HG03135 (cell line): ENCODE data around the gene RBM10.

ENCODE experiments used
- ATAC-seq: cut with Tn5 transposase; IDR thresholded peaks from one replicate; pipeline ENCODE4 v1.9.1; 2021; ENCODE audit warnings: mild to moderate bottlenecking, moderate library complexity; ENCODE audit not compliant: unreplicated experiment

Gene RBM10

GRCh38 chrX:47146936-47147859, 2.2 kb downstream of the RBM10 start:
- no peak for ATAC-seq

- ATAC-seq: no peak
These were observed 3.9 kb downstream of the RBM10 start for GRCh38 chrX:47148946-47149345.

- no peak for ATAC-seq
These were observed 6.4 kb downstream of the RBM10 start for GRCh38 chrX:47151435-47151834.

DNA sequence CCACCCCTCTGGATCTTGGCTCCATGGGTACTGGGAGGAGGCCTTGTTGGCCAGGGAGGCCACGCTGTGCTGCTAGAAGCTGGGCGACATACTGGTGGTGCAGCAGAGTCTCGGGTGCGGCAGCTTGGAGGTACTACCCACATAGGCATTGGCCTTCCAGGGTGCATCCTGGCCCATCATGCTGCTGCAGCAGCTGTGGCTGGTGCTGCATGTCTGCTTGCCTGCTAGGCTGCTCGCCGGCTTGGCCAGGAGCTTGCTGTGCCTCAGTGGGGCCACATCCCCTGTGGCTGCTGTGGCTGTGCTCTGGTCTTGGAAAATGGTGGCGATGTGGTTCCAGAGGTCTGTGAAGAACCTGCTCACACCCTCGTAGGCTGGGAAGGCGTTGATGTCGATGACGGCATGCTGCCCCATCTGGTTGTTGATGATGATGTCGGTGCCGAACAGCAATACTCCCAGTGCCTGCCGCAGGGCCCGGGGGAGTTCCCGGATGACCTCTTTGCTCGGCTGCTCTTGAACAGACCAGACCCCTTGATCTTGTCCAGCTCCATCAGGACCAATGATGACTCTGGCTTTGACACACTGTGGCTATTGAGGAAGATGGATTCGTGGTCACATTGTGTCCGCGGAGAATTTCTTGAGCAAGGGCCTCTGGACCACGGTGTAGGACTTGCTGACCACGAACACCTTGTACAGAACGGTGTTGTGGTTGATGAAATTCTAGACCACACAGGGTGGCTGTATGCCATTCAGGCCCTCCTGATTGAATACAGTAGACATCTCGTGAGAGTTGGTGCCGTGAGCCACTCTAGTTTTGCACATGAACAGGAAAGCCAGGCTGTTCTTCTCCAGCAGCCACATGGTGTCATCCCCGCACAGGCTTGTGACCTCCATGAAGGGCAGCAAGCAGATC, 11.8 kb downstream of the RBM10 start:
- ATAC-seq: no peak

- ATAC-seq: no peak
These were observed 13.1 kb downstream of the RBM10 start for GRCh38 chrX:47158131-47158530.

GRCh38 chrX:47158781-47159180, 13.8 kb downstream of the RBM10 start:
- no peak for ATAC-seq

DNA sequence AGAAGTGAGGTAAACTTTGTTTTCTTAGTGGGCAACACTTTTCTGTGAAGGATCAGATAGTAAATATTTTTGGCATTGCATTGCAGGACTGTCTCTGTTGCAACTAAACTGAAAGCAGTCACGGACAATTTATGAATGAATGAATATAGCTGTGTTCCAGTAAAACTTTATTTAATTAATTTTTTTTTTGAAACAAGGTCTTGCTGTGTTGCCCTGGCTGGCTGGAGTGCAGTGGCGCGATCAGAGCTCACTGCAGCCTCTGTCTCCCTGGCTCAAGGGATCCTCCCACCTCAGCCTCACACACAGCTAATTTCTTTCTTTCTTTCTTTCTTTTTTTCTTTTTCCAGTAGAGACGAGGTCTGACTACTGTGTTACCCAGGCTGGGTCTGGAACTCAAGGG, 15.8 kb downstream of the RBM10 start:
- ATAC-seq: no peak

DNA sequence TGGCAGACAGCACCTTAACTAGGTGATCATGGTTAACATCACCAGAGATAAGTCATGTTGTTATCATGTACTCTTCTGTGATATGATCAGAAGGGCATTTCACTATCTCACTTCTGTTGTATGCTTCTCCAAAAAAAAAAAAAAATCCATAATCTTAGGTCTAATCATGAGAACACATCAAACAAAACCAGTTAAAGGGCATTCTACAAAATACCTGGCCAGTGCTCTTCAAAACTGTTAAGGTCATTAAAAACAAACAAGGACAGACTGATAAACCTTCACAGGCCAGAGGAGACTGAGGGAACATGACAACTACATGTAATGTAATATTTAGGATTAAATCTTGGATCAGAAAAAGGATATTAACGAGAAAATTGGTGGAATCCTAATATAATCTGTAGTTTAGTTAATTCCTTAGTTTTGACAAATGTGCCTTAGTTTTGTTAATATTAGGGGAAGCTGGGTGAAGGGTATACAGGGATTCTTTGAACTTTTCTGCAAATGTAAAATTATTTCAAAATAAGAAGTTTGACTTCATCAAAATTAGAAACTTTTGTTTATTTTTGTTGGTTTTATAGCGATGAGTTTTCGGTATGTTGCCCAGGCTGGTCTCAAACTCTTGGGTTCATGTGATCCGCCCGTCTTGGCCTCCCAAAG, 18.0 kb downstream of the RBM10 start:
- no peak for ATAC-seq

DNA sequence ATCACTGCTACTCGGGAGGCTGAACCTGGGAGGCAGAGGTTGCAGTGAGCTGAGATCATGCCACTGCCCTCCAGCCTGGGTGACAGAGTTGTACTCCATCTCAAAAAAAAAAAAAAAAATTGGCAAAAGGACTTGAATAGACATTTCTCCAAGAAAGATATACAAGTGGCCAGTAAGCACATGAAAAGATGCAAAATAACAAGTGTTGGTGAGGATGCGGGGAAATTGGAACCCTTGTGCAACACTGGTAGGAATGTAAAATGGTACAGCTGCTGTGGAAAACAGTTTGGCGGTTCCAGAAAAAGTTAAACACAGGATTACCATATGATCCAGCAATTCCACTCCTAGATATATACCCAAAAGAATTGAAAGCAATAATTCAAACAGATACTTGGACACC, 19.4 kb downstream of the RBM10 start:
- ATAC-seq: no peak

- ATAC-seq: no peak
These were observed 21.1 kb downstream of the RBM10 start for GRCh38 chrX:47166126-47166525.

DNA sequence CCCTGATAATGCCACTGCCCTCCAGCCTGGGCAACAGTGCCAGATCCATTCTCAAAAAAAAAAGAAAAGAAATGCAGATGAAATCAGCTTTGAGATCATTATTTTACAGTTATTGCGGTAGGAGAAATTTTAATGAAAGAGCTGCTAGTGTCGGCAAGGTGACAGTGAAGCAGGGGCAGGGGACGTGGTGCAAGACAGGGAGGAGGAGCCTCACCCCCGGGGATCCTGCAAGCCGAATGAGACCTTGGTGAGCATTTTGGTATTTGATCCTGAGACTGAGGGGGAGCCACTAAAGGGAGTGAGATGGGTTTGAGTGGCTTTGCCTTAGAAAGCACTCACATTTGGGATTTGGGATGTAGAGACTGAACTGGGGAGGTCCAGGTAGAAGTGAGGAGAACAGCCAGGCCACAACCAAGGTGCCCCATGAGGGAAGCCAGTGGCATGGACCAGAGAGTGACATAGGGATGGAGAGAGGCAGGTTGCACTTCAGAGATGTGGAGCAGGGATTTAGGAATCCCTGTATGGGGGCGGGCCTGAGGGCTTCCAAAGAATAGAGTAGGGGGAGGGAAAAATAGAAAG, 23.6 kb downstream of the RBM10 start:
- no peak for ATAC-seq

- no peak for ATAC-seq
These were observed 24.3 kb downstream of the RBM10 start for GRCh38 chrX:47169273-47169672.

GRCh38 chrX:47169726-47170515, 24.9 kb downstream of the RBM10 start:
- ATAC-seq: no peak

DNA sequence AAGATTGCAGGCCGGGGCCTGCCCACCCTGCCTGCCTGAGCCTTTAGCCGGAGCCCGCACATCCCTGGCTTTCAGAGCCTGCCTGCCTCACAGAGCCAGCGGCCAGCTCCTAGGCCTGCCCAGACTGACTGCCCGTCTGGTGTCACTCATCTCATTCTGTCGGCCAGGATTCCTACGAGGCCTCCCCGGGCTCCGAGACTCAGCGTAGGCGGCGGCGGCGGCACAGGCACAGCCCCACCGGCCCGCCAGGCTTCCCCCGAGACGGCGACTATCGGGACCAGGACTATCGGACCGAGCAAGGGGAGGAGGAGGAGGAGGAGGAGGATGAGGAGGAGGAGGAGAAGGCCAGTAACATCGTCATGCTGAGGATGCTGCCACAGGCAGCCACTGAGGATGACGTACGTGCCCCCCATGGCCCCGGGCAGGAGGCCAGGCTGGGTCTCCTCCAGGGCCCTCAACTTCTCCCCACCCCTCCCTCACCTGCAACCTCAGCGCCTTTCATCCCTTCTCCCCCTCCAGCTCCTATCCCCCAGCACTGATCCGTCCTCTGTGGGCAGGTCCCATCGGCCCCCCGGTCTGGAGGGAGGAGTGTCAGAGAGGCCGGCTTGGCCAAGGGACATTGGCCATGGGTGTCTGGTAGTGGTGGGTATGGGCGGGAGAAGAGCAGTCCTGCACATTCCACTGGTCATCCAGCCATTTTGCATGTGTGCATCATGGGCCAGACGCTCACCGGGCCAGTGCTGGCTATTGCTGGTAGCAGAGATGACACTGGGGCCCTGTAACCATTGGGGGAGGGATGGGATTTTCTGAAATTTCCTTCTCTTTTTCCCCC, 26.1 kb downstream of the RBM10 start:
- ATAC-seq: no peak

DNA sequence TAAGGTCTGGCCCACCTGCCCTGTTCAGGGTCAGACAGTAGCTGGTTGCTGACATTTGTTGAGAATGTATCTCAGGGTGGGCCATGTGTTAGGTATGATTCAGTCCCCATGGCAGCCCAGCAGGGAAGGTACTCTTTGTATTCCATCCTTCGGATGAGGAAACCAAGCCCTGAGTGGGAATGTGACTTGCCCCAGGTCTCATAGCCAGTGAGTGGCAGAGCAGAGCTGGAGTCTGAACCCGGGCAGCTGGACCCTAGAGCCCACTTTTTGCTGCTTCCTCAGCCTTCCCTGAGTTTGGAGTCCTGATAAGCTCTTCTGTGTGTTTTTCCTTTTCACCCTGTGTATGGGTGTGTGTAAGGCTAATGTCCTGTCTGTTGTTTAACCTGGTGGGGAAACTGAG, 27.0 kb downstream of the RBM10 start:
- no peak for ATAC-seq

DNA sequence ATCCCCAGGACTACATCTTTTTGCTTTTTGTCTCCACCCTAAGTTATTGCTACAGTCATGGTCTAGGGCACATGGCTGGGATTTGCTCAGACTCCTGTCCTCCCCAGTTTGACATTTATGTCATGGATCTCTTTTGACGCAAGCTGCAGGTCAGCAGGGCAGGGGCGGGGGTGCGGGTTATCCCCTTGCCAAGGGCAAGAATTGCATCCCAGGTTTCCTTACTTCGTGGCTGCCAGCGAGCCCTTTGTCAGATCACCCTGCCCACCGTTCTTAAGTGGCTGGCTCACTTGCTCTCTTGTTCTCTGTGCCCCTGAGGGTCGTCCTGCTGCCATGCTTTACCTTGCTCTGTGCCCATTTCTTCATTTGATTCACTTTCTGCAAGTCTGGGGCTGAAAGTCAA, 27.5 kb downstream of the RBM10 start:
- ATAC-seq: no peak

DNA sequence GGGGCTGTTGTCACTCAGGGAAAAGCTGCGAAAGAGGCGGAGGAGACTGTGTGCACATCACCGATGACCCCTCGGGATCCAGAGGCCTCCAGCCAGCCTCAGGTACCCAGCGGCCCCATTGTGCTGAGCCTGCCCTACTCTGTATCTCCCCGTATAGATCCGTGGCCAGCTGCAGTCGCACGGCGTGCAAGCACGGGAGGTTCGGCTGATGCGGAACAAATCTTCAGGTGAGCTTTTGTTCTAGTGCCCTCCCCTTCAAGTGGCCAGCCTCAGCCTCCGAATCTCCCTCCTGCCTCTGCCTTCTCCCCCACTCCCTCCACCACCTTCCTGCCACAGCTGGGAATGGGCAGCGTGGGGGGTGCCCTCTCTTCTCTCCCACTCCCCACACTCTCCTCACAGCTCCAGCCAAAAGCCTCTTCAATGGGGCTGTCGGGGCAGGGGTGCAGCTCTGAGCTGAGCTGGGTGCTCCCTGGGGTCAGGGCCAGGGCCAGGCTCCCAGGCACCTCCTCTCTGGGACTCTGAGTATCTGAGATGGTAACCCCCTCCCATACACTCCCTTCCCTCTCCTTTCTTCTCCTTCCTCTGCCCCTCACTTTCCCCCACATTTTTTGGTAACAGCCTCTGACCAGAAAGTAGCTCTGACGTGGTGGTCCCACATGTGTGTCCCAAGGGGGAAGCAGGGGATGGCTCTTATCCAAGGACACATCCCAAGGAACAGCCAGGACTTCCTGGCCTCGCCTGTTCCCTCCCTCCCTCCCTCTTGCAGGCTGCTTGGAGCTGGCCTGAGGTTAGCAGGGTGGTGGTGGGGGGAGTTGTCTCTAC, 28.2 kb downstream of the RBM10 start:
- no peak for ATAC-seq

GRCh38 chrX:47174376-47174775, 29.4 kb downstream of the RBM10 start:
- no peak for ATAC-seq
